WI38 (cell line): ENCODE data around the gene LNP1.

Experiments
- H3K4me3 ChIP-seq: 2 replicates; pipeline ENCODE4 v1.5.1; 2011; ENCODE audit warnings: low read depth, mild to moderate bottlenecking, control low read depth, low read length
- CTCF ChIP-seq: IDR thresholded peaks from 2 replicates; pipeline ENCODE4 v1.5.1; 2012; ENCODE audit warnings: low read depth, mild to moderate bottlenecking, control low read depth, low read length

The LNP1 gene

GRCh38 chr3:100420885-100421284, 19.5 kb downstream of the LNP1 start:
- H3K4me3 ChIP-seq, result no peak overlapping the region
- TF ChIP-seq CTCF, result no peak

- no peak for TF ChIP-seq CTCF
These were observed 22.3 kb downstream of the LNP1 start for GRCh38 chr3:100423611-100424010.

GRCh38 chr3:100424261-100424660, 22.9 kb downstream of the LNP1 start:
- TF ChIP-seq CTCF, result no peak
- no peak overlapping the region for H3K4me3 ChIP-seq

More at GRCh38 chr3:100423611-100424010, 22.3 kb downstream of the LNP1 start:
- H3K4me3 ChIP-seq, result no peak overlapping the region

GRCh38 chr3:100425316-100425715, 24.0 kb downstream of the LNP1 start:
- H3K4me3 ChIP-seq, result no peak overlapping the region
- no peak for TF ChIP-seq CTCF

GRCh38 chr3:100426067-100426682, 24.8 kb downstream of the LNP1 start:
- no peak overlapping the region for H3K4me3 ChIP-seq
- no peak for TF ChIP-seq CTCF

- H3K4me3 ChIP-seq, result no peak overlapping the region
- no peak for TF ChIP-seq CTCF
These were observed 26.4 kb downstream of the LNP1 start for GRCh38 chr3:100427699-100428098.

- no peak for TF ChIP-seq CTCF
- no peak overlapping the region for H3K4me3 ChIP-seq
These were observed 27.9 kb downstream of the LNP1 start for GRCh38 chr3:100429187-100429716.
